GM12873 (cell line): Measurements from ENCODE around the gene CTU1.

Source experiments
- TF ChIP-seq, protein P1 (sequence below): IDR thresholded peaks from 2 replicates; pipeline ENCODE4 v1.5.1; 2012; ENCODE audit warnings: low read depth, mild to moderate bottlenecking, moderate library complexity, low read length, control low read depth; ENCODE audit not compliant: insufficient read depth; ENCODE audit errors: missing control alignments

CTU1 gene

DNA sequence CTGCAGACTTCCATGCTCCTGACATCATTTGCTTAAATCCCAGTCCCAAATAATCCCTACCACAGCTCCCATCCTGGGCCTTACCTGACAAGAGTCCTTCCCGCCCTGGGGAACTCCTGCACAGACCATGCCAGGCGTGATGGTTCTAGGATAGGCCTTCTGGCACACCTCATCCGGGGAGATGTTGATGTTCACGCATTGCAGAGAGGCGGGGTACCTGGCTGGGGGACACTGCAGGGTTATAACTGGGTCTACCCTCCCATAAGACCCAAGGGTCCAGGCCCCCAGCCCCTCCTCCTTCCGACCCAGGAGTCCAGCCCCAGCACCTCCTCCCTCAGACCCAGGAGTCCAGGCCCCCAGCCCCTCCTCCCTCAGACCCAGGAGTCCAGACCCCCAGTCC is 29.5 kb downstream of the CTU1 start:
- TF ChIP-seq, protein P1, sequence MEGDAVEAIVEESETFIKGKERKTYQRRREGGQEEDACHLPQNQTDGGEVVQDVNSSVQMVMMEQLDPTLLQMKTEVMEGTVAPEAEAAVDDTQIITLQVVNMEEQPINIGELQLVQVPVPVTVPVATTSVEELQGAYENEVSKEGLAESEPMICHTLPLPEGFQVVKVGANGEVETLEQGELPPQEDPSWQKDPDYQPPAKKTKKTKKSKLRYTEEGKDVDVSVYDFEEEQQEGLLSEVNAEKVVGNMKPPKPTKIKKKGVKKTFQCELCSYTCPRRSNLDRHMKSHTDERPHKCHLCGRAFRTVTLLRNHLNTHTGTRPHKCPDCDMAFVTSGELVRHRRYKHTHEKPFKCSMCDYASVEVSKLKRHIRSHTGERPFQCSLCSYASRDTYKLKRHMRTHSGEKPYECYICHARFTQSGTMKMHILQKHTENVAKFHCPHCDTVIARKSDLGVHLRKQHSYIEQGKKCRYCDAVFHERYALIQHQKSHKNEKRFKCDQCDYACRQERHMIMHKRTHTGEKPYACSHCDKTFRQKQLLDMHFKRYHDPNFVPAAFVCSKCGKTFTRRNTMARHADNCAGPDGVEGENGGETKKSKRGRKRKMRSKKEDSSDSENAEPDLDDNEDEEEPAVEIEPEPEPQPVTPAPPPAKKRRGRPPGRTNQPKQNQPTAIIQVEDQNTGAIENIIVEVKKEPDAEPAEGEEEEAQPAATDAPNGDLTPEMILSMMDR, result no peak

DNA sequence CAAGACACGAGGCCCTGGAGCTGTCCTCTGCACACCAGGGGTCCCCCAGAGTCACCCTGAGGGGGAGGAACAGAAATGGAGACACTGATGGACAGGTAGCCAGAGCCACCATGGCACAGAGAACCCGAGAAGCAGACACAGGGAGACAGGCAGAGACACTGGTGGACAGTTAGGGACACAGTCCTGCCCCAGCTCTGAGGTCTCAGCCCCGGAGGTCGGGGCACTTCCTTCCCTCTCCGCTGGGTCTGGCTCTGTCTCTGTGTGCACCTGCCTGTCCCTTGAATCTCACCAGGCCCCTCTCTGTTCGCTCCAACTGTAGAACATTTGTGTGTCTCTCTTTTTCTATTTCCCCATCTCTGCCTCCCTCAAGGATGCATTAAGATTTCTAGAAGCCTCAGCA is 30.1 kb downstream of the CTU1 start:
- TF ChIP-seq, protein P1, result no peak

DNA sequence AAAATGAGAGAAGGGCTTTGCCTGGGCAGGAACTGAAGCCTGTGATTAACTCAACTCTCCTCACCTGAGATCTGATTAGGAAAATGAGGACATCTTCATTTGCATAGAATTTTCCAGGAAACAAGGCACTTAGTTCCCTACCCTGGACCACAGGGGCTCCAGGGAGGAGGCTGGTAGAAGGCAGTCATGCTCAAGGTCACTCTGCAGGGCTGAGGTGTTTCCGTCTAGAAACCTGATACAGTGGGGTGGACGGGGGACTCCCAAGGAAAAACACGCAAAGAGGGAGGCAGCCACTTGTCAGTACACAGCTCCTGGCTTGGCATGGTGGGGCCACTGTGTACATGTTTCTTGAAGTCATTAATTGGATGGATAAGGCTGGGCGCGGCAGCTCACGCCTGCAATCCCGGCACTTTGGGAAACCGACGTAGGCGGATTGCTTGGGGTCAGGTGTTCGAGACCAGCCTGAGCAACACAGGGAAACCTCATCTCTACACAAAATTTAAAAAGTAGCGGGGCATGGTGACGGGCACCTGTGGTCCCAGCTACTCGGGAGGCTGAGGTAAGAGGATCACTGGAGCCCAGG is 31.5 kb downstream of the CTU1 start:
- TF ChIP-seq, protein P1, result no peak

DNA sequence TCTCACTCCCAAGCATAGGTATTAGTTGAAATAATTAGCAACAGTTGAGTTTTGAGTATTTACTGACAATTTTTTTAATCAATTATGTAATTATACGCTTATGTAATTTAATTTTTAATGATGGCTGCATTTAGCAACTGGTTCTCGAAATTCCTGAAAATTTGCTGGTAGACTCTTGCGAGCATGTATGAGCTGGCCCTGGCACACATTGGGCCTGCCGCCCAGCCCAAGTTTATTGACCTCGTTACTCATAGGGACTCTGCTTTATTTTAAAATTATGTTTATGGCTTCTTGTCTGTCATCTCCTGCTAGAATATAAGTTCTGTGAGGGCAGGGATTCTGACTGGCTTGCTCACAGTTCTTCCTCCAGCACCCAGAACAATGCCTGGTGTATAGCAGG is 32.2 kb downstream of the CTU1 start:
- TF ChIP-seq, protein P1, result no peak

DNA sequence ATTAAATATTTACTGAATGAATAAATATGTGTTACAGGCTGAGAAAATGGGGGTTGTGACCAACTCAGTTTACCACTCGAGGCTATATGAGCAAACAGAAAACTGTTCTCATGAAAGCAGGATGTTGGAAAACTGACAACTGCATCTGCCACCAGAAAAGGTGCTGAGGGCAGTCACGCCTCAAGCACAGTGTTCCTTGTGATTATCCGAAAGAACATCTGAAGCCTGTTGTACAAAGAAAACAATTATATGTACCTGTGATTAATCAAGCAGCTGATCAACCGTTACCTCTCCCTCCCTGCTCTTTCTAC is 37.2 kb downstream of the CTU1 start:
- TF ChIP-seq, protein P1, result no peak

DNA sequence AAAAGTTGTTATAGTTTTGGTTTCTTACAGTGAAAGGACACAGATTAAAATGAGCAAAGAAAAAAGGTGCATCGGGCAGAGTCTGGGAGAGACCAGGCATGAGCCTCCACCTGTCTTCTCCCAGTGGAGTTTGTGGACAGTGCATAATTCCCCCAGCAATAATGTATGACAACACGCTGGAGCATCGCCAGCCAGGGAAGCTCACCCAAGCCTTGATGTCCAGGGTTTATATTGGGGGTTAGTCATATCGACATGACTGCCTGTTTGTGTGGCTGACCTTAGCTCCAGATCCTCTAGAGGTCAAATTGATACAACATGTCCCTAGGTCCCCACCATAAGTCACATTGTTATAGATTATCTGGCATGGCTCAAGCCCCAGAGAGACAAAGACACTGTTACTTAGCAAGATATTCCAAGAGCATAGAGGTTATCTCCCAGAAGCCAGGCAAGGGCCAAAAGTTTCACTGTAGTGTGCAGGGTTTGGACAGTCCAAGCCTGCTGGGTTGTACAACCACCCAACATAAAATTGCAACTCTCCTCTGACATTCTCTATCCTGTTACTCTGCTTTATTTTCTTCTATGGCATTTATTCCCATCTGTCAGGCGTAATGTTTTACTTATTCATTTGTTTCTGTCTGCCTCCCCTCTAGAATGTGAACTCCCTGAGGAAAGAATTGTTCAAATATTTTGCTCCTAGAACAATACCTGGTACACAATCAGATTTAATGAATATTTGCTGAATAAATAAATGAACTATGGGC is 37.7 kb downstream of the CTU1 start:
- TF ChIP-seq, protein P1, result no peak

DNA sequence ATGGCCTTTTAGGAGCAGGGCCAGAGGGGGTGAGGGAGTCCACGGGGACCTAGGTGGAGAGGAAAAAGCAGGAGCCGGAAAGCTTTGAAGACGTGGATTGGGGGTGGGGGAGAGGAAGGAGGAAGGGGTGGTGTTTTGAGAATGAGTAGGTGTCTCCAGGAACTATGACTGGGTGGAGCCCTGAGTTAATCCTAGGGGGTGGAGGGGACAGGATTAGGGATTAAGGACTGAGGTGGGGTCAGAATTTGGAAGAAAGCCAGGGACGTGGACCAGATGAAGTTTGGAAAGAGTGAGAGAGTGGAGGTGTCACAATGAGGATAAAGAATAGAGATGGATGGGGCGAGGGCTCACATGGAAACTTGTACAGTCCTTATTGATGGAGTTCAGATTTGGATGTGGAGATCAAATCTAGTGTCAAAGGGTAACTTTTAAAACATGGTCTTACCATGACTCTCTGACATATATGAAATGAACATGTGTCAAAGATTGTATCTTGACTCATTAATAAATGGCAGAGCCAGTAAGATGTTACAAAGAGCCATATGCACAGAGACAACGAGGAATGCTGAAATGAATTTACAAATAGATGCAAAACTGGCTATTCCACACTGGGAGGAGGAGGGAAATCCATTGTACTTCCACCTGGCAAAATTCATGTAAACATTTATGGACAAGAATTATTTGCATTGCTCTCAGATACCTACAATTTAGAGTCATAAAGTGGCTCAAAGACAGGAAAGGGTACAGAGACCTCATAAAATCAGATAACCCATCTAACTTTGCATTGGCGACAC is 41.6 kb downstream of the CTU1 start:
- TF ChIP-seq, protein P1, result no peak
